Measurements from ENCODE around the gene B4GALT2. TPM values are rescaled to one million over a fixed set of nuclear protein-coding genes. Genes with fewer than 3 reads are reported as not detected.

The B4GALT2 gene
- total and polyA plus RNA-seq, 3 donors from 2014 or later: 40.9 to 65.9 (median 47.7) TPM

GRCh38 chr1:43935711-43936427 lies 43.1 kb upstream of the B4GALT2 start:
- no peak for DNase-seq
- peaks cover 15% of the 10 kb centered on the region for H3K4me1 ChIP-seq
- TF ChIP-seq POLR2A (IDR thresholded peaks at IDR 0.05) (no peak), CTCF (IDR thresholded peaks at IDR 0.05) (no peak)
- intact Hi-C loops (cut with DNase I; ENCODE audit: low total_unique reads): loop anchor here (2.0 to 10.0 kb wide), 2 partner anchors 173 to 401 kb away; partner anchors contain the start of gene PTPRF
- no peaks in the 10 kb centered on the region for H3K27me3 ChIP-seq
- no peaks in the 10 kb centered on the region for H3K36me3 ChIP-seq (ENCODE audit: low read depth, missing control alignments)
- WGBS, 2 donors: 24 to 55% methylated on average over 4 to 14 of the region's 48 CpGs
- no peak overlapping the region for H3K27ac ChIP-seq
- no peaks in the 10 kb centered on the region for H3K9me3 ChIP-seq
- peak overlapping the region; percentile 39 to 40 for H3K4me3 ChIP-seq

GRCh38 chr1:43936431-43937151 lies 42.4 kb upstream of the B4GALT2 start:
- no peaks in the 10 kb centered on the region for H3K27me3 ChIP-seq
- H3K27ac ChIP-seq: no peak overlapping the region
- DNase-seq: peak; percentile 40
- WGBS, 2 donors: 8% methylated on average over 42 of the region's 56 CpGs; no CpG with 5 or more reads in 1 of the 2 donors
- H3K4me3 ChIP-seq: peak overlapping the region; percentile 34 to 40
- no peaks in the 10 kb centered on the region for H3K36me3 ChIP-seq (ENCODE audit: low read depth, missing control alignments)
- intact Hi-C loops (cut with DNase I; ENCODE audit: low total_unique reads): loop anchor here (2.0 to 10.0 kb wide), 2 partner anchors 174 to 402 kb away; partner anchors contain the start of gene PTPRF
- H3K4me1 ChIP-seq: peaks cover 15% of the 10 kb centered on the region
- no peak for TF ChIP-seq CTCF (IDR thresholded peaks at IDR 0.05)
- no peak for TF ChIP-seq POLR2A (IDR thresholded peaks at IDR 0.05)
- no peaks in the 10 kb centered on the region for H3K9me3 ChIP-seq

GRCh38 chr1:43937179-43937865 lies 41.7 kb upstream of the B4GALT2 start:
- no peak overlapping the region for H3K4me3 ChIP-seq
- TF ChIP-seq CTCF (IDR thresholded peaks at IDR 0.05): no peak
- TF ChIP-seq POLR2A (IDR thresholded peaks at IDR 0.05): no peak
- no peaks in the 10 kb centered on the region for H3K9me3 ChIP-seq
- no peaks in the 10 kb centered on the region for H3K36me3 ChIP-seq (ENCODE audit: low read depth, missing control alignments)
- H3K4me1 ChIP-seq: peaks cover 15% of the 10 kb centered on the region
- DNase-seq: no peak
- no peak overlapping the region for H3K27ac ChIP-seq
- intact Hi-C loops (cut with DNase I; ENCODE audit: low total_unique reads): loop anchor here (2.0 to 10.0 kb wide), 2 partner anchors 175 to 403 kb away; partner anchors contain the start of gene PTPRF
- WGBS, 2 donors: 91% methylated on average over 7 to 8 of the region's 8 CpGs
- no peaks in the 10 kb centered on the region for H3K27me3 ChIP-seq

- intact Hi-C loops (cut with DNase I; ENCODE audit: low total_unique reads): loop anchor here (10.0 kb wide), 1 partner anchor 404 kb away; the partner anchor contains the start of gene PTPRF
- H3K9me3 ChIP-seq: no peaks in the 10 kb centered on the region
- DNase-seq: no peak
- 88 to 92% methylated on average over 10 of the region's 10 CpGs for WGBS, 2 donors
- TF ChIP-seq POLR2A (IDR thresholded peaks at IDR 0.05) (no peak), CTCF (IDR thresholded peaks at IDR 0.05) (no peak)
- no peak overlapping the region for H3K27ac ChIP-seq
- H3K4me1 ChIP-seq: peaks cover 14% of the 10 kb centered on the region
- no peaks in the 10 kb centered on the region for H3K27me3 ChIP-seq
- no peak overlapping the region for H3K4me3 ChIP-seq
- H3K36me3 ChIP-seq (ENCODE audit: low read depth, missing control alignments): no peaks in the 10 kb centered on the region
These were observed 40.6 kb upstream of the B4GALT2 start for GRCh38 chr1:43938383-43938782.

Data from testis (tissue), 3 donors.